Bronchus fibroblast of lung (primary cell): ENCODE measurements around the gene ZNF229. TPM values are rescaled to one million over a fixed set of nuclear protein-coding genes. Genes with fewer than 3 reads are reported as not detected.

Experiments used
- total RNA-seq: library from RNA; depleted of rRNA; stranded (reverse); fragments of >200 nt; gene quantifications from 2 replicates; pipeline ENCODE4 v1.2.3, GENCODE V29; 2015

ZNF229 gene
- 2.7 and 3.6 TPM in 2 replicates for total RNA-seq

GRCh38 chr19:44447916-44448674 is at the start of gene ZNF229:
TSS of gene ZNF229 (minus strand) at chr19:44448472. CDS start at chr19:44442847, 5,625 bp downstream.

DNA sequence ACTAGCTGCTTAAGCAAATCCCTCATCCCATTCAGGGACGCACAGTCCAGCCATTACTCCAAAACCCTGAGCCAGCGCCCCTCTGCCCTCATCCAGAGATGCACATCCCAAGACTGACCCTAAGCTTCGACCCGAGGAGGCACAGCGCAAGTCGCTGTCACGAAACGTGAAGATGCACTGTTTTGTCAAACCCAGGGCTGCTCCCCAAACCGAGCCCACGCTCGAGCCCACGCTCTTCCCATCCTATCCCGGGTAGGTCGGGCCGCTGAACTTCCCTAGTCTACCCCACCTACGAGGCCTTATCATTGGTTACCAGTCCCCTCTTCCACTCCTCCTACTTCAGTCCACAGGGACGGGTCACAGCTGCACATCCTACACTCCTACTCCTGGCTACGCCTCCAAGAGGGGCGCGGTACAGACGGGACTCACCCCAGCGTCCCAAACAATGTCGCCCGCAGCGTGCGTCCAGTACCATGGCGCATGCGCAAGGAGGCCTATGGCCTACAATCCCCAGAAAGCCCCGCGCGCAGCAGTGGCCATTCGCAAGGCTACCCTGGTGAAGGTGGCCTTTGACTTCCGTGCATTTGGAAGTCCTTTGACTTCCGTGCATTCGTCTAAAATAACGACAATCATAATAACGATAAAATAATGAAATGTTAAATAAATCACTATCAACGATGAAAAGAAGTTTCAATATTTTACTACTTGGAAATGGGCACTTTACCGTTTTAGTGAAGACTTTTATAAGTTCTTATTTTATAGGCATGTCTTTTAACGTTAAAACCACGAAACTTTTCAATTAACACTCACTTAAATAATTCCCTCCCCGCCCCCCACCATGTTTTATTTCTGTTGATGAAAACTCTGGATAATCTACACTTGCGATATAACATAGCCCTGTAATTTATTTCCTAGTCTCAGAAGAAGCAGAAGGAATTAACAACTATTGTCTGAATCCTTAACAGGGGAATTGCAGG is 46.8 kb downstream of the ZNF229 start, which contains the start of gene ZNF285:
Gene ZNF285 (minus strand): TSS at position 470 of the 977 bp plus-strand sequence. CDS start 4,395 bp downstream, outside the sequence.

Other genes starting within 250 kb of the ZNF229 start
- 6.1 and 7.1 TPM in 2 replicates for gene ZNF227, start 235.9 kb downstream of the ZNF229 start, total RNA-seq
- gene ZNF233, start 188.6 kb downstream of the ZNF229 start, total RNA-seq: 0.17 and 0.30 TPM in 2 replicates
- 0.45 and 1.3 TPM in 2 replicates for gene ZNF235, start 143.4 kb downstream of the ZNF229 start, total RNA-seq
- 1.5 TPM in 2 replicates for gene ZNF112, start 91.8 kb downstream of the ZNF229 start, total RNA-seq
- 1.5 and 1.8 TPM in 2 replicates for gene ZNF285, start 46.9 kb downstream of the ZNF229 start, total RNA-seq
- 6.6 and 7.7 TPM in 2 replicates for gene ZNF180, start 52.0 kb upstream of the ZNF229 start, total RNA-seq
- gene CEACAM20, start 81.2 kb upstream of the ZNF229 start, total RNA-seq: not detected in 2 replicates
- gene IGSF23, start 165.1 kb upstream of the ZNF229 start, total RNA-seq: not detected in 2 replicates
- 95.4 and 101 TPM in 2 replicates for gene PVR, start 195.4 kb upstream of the ZNF229 start, total RNA-seq
- 2.7 and 3.3 TPM in 2 replicates for gene CEACAM19, start 223.0 kb upstream of the ZNF229 start, total RNA-seq